Vagina (tissue), 2 donors: ENCODE measurements around the gene NCOR1. TPM values are rescaled to one million over a fixed set of nuclear protein-coding genes. Genes with fewer than 3 reads are reported as not detected.

ENCODE experiments used
- DNase-seq, 2 donors: peaks; one replicate each; pipeline ENCODE4 v3.0.0-alpha.2; 2017; ENCODE audit errors: extremely low spot score in 2 of 2
- H3K27ac ChIP-seq: fragments of 200-600 bp; sonication (generic); one replicate; pipeline ENCODE4 v1.5.1; 2019
- H3K27me3 ChIP-seq: fragments of 200-600 bp; sonication (generic); one replicate; pipeline ENCODE4 v1.5.1; 2019
- H3K36me3 ChIP-seq, 2 donors: fragments of 200-600 bp; sonication (generic); one replicate each; pipeline ENCODE4 v1.5.1; 2017 to 2019
- H3K4me1 ChIP-seq: fragments of 200-600 bp; sonication (generic); one replicate; pipeline ENCODE4 v1.5.1; 2019
- H3K4me3 ChIP-seq, 2 donors: fragments of 200-600 bp; sonication (generic); 1 replicate in 1 of 2; 2 replicates in 1 of 2; pipeline ENCODE4 v1.5.1; 2016 to 2019
- H3K9me3 ChIP-seq: fragments of 200-600 bp; sonication (generic); one replicate; pipeline ENCODE4 v1.5.1; 2019
- POLR2A ChIP-seq, 2 donors: fragments of 450-650 bp; IDR thresholded peaks; one replicate each; pipeline ENCODE4 v1.6.1; 2017; ENCODE audit warnings: antibody characterized with exemption in 2 of 2, mild to moderate bottlenecking in 2 of 2, moderate library complexity in 2 of 2
- POLR2AphosphoS5 ChIP-seq, 2 donors: sonication (generic); formaldehyde crosslinking; IDR thresholded peaks; one replicate each; pipeline ENCODE4 v1.9.0; 2017; ENCODE audit warnings: antibody characterized with exemption in 2 of 2, mild to moderate bottlenecking in 2 of 2, low read depth in 1 of 2; ENCODE audit not compliant: insufficient read depth in 1 of 2
- intact Hi-C: fragments of 100-400 bp; cut with DNase I; formaldehyde crosslinking; loops from one replicate; pipeline ENCODE4 v1.15.1; 2023
- total RNA-seq: library from RNA; depleted of rRNA; stranded (reverse); fragments of >200 nt; gene quantifications from one replicate; pipeline ENCODE4 v1.2.3, GENCODE V29; 2016
- TF ChIP-seq, protein P1 (sequence below), 3 experiments: fragments of 450-650 bp in 2 of 3; fragments of 200-600 bp in 1 of 3; sonication (generic) in 1 of 3; IDR thresholded peaks; one replicate each; pipeline ENCODE4 v1.5.1; 2017 to 2019; ENCODE audit warnings: antibody characterized with exemption in 3 of 3, mild to moderate bottlenecking in 2 of 3, moderate library complexity in 2 of 3

The NCOR1 gene
- total RNA-seq, 1 donor from 2014 or later = 175 TPM

DNA sequence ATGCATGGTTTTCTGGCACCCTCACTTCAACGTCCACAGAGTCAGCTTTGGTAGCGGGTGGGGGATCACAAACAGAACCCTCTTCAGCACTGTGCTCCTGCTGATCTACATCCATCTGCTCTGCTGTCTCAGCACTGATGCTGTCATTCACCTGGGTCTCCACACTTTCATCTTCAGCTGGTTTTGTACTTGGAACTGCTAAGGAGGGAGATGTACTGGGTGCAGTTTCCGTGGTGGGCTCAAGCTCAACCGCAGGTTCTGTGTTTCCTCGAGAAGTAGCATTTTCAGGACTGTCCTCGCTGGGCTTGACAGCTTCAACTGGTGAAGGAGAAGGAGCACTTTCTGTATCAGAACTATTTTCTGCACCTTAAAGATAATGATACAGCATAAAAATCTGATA is 113.9 kb downstream of the NCOR1 start:
- Histone ChIP-seq H3K9me3 (no peaks in the 10 kb centered on the region), H3K27me3 (no peaks in the 10 kb centered on the region), H3K4me1 (no peaks in the 10 kb centered on the region), H3K36me3 (peaks cover 0 to 40% of the 10 kb centered on the region in 2 donors), H3K27ac (no peak overlapping the region), H3K4me3 (no peak overlapping the region)
- DNase-seq = no peak
- no peak for TF ChIP-seq POLR2A (IDR thresholded peaks at IDR 0.05)
- intact Hi-C loops = no loop called here

DNA sequence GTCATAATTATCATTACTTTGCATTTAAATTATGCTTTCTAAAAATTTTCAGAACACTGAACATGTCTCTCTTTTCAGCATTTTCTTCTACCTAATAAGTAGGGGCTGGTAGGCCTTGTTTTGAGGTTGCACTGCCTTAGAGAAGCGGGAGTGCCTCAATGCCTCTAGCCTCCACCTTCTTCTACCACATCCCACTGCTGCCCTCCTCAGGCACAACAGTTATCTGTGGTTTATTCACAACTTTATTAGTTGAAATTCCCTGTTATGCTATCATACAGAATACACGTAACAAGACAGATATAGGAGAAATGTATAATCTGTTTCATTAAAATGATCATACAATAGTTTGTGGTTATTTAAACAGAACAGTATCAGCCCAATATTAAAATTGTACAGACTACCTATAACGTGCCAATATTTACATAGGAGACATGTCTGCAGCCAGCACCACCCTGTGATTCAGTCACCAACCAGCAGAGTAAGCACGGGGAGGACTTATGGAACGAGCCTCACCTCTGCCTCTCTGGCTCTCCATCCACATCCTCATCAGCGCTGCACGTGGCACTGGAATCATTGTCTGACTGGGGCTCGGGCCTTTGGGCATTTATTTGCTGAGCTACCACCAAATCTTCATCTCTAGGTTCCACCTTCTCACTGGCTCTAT is 114.5 kb downstream of the NCOR1 start:
- intact Hi-C loops = no loop called here
- Histone ChIP-seq H3K36me3 (peaks cover 0 to 40% of the 10 kb centered on the region in 2 donors), H3K4me1 (no peaks in the 10 kb centered on the region), H3K9me3 (no peaks in the 10 kb centered on the region), H3K4me3 (no peak overlapping the region), H3K27me3 (no peaks in the 10 kb centered on the region), H3K27ac (no peak overlapping the region)
- TF ChIP-seq POLR2AphosphoS5 (IDR thresholded peaks at IDR 0.05; ENCODE audit: insufficient read depth in 1 of 2, low read depth in 1 of 2) (no peak), POLR2A (IDR thresholded peaks at IDR 0.05) (no peak)
- TF ChIP-seq, protein P1, sequence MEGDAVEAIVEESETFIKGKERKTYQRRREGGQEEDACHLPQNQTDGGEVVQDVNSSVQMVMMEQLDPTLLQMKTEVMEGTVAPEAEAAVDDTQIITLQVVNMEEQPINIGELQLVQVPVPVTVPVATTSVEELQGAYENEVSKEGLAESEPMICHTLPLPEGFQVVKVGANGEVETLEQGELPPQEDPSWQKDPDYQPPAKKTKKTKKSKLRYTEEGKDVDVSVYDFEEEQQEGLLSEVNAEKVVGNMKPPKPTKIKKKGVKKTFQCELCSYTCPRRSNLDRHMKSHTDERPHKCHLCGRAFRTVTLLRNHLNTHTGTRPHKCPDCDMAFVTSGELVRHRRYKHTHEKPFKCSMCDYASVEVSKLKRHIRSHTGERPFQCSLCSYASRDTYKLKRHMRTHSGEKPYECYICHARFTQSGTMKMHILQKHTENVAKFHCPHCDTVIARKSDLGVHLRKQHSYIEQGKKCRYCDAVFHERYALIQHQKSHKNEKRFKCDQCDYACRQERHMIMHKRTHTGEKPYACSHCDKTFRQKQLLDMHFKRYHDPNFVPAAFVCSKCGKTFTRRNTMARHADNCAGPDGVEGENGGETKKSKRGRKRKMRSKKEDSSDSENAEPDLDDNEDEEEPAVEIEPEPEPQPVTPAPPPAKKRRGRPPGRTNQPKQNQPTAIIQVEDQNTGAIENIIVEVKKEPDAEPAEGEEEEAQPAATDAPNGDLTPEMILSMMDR (IDR thresholded peaks at IDR 0.05) = no peak
- DNase-seq = no peak

DNA sequence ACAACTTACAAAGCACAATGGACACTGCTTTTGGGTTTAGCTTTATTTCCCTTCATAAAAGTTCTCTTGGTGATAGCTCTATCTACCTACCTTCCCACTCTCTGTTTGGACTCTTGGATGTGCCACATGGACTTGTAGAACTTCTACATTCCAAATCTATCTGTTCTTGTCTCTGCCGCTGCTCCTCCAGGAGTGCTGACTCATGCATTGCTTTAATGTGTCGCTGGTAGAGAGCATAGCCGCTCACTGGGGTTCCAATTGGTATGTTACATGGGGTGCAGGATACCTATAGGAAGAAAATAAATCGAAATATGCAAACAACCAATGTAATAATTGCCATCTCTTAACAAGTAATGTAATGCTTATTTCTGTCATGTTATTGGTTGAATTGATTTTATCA is 123.6 kb downstream of the NCOR1 start:
- Histone ChIP-seq H3K4me3 (no peak overlapping the region), H3K27ac (no peak overlapping the region), H3K9me3 (no peaks in the 10 kb centered on the region), H3K36me3 (peaks cover 0 to 22% of the 10 kb centered on the region in 2 donors), H3K27me3 (no peaks in the 10 kb centered on the region), H3K4me1 (peaks cover 6% of the 10 kb centered on the region)
- TF ChIP-seq POLR2AphosphoS5 (IDR thresholded peaks at IDR 0.05; ENCODE audit: insufficient read depth in 1 of 2, low read depth in 1 of 2) (no peak), POLR2A (IDR thresholded peaks at IDR 0.05) (no peak)
- TF ChIP-seq, protein P1 (IDR thresholded peaks at IDR 0.05) = no peak
- no peak for DNase-seq
- intact Hi-C loops = no loop called here

DNA sequence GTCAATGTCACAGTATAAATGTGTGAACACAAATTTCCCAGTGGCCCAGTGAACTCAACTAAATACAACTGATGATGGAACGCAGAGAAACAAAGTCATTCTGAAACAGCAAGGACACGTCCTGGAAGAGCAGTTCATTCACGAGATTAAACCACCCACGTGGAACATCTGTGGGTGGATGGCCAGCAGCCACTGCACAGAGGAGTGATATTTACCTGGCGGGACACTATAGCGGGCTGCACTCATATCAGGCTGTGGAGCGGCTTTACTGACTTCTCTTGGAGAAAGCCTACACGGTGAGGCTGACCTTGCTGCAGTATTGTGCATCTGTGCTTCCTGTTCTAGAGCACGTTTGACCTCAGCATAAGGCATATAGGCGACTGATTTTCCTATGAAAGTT is 128.4 kb downstream of the NCOR1 start:
- TF ChIP-seq POLR2AphosphoS5 (IDR thresholded peaks at IDR 0.05; ENCODE audit: insufficient read depth in 1 of 2, low read depth in 1 of 2) (no peak), POLR2A (IDR thresholded peaks at IDR 0.05) (no peak)
- TF ChIP-seq, protein P1 (IDR thresholded peaks at IDR 0.05) = no peak
- DNase-seq = no peak
- Histone ChIP-seq H3K4me3 (no peak overlapping the region), H3K27me3 (no peaks in the 10 kb centered on the region), H3K36me3 (peaks cover 0 to 17% of the 10 kb centered on the region in 2 donors), H3K9me3 (no peaks in the 10 kb centered on the region), H3K4me1 (peaks cover 16% of the 10 kb centered on the region), H3K27ac (no peak overlapping the region)
- intact Hi-C loops = no loop called here

DNA sequence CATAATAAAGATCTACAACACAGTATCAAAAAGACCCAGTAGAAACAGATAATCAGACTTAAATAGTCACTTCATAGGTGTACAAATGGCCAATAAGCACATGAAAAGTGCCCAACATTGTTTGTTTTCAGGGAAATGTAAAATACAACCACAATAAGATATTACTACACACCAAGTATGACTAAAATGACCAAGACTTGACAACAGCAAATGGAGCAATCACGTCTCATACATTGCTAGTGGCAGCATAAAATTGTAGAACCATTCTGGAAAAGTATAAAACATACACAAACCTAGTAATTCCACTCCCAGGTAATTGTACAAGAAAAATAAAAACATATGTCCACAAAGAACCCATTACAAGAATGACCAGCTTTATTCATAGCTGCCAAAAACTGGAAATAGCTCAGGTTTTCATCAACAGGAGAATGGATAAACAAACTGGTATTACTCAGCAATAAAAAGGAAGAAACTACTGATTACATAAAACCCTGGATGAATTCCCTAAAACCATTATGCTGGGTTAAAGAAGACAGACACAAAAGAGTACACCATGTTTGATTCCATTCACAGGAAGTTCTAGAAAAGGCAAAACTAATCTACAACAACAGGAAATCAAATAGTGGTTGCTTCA is 130.2 kb downstream of the NCOR1 start:
- Histone ChIP-seq H3K36me3 (peaks cover 0 to 8% of the 10 kb centered on the region in 2 donors), H3K27ac (peak overlapping the region; percentile 57), H3K4me1 (peaks cover 16% of the 10 kb centered on the region), H3K4me3 (no peak overlapping the region), H3K27me3 (no peaks in the 10 kb centered on the region), H3K9me3 (no peaks in the 10 kb centered on the region)
- TF ChIP-seq POLR2AphosphoS5 (IDR thresholded peaks at IDR 0.05; ENCODE audit: insufficient read depth in 1 of 2, low read depth in 1 of 2) (no peak), POLR2A (IDR thresholded peaks at IDR 0.05) (no peak)
- TF ChIP-seq, protein P1 (IDR thresholded peaks at IDR 0.05) = no peak
- intact Hi-C loops = no loop called here
- DNase-seq = no peak
